ENCODE measurements around the gene PHF2. TPM values are rescaled to one million over a fixed set of nuclear protein-coding genes. Genes with fewer than 3 reads are reported as not detected.

PHF2 gene
- total RNA-seq, 1 donor from 2014 or later: 25.4 TPM

DNA sequence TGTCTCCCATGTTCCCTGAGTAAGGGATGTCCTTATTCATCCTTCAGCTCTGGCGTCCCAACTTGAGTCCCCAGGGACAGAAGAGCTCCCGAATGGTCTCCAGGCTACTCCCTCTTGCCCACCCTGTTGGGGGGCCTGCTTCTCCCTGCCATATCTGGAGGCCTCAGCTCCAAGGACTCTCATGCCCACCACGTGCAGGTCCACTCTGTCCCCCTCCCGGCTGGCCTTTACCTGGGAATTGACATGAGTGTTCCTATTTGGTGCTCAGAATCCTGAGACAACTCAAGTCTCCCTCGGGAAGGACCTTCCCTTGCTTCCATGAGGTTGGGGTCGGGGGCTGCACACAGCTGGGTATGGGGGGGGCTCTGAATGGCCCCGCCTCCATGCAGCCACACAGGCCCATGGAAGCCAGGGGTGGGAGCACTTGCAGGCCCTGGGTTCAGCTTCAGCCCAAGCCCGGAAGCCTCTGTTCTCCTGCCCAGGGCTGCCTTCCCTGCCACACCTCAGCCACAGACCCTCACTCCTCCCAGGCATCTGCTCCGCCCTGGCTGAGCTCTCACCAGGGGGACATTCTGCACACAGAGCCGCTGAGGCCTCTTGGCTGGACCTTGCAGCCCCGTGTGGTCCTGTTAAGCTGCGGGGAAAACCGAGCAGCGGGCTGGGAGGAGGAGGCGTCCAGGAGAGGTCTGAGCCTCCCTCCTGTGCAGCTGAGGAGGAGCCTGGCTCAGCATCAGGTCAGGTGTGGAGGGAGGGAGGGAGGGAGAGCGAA lies 121.9 kb downstream of the PHF2 start:
- ATAC-seq (ENCODE audit: poor library complexity) (no peak), DNase-seq (no peak)
- intact Hi-C loops (cut with DNase I): no loop called here

DNA sequence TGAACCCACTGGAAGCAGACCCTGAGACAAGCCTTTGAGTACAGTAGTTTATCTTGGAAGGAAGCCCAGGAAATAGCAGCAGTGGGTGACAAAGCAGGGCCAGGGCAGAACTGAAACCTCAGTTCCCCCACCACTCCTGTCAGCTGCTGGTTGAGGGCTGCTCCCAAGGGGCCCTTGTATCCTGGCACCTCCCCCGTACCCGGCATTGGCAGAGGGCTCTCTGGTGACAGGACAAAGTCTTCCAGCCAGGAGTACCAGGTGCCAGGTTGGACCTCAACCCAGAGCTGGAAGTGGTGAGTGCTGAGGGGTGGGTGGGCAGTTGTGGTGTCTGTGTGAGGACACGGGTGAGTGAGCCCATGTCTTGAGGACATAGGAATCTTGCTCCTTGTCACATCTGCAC lies 123.3 kb downstream of the PHF2 start:
- ATAC-seq (ENCODE audit: poor library complexity) (no peak), DNase-seq (no peak)
- intact Hi-C loops (cut with DNase I): no loop called here

DNA sequence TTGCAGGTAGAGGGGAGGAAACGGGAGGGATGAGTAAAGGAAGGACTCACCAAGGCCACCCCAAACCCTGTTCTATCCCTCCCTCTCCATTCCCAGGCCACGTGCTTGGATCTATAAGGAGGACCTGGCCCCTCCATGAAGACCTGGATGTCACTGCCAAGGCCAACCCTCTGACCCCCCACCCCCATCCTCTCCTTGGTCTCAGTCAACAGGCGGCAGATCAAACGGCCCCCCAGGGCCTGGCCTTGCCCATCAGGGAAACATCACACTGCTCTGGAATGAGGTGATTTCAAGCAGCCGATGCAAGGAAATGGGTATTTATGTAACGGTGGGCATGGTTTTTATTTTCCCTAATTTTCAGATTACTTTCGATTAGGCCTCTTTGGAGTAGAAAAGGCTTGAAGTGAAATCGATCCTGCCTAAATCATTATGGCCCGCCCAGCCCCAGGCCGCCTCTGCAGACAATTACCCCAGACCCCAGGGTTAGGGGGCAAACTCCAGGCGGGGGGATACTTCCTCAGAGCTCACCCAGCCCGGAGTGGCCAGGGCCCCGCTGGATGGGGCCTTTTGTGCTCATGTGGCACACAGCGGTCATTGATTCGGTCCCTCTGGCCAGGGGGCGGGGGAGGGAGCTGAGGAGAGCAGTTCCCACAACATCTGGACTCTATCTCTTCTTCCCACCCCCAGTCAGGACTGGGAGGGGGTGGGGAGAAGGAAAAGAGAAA lies 125.3 kb downstream of the PHF2 start:
- DNase-seq (no peak), ATAC-seq (ENCODE audit: poor library complexity) (no peak)
- intact Hi-C loops (cut with DNase I): no loop called here

DNA sequence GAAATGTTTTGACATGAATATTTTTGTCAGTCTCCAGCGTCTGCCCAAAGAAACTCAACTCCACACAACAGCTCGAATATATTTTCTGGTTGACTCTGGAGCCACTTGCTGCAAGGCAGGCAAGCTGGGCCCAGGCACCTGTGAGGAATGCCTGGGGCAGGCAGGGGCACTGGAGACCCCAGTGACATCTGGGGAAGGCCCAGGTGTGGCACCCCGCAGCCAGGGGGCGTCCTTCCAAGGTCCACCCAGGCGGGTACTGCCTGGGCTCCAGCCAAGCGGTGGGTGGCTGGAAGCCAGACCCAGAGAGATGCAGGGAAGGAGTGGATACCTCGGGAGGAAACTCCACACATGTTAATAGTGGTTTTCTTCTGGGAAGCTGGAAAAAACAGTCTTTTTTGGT lies 125.9 kb downstream of the PHF2 start:
- intact Hi-C loops (cut with DNase I): no loop called here
- DNase-seq (no peak), ATAC-seq (ENCODE audit: poor library complexity) (no peak)

DNA sequence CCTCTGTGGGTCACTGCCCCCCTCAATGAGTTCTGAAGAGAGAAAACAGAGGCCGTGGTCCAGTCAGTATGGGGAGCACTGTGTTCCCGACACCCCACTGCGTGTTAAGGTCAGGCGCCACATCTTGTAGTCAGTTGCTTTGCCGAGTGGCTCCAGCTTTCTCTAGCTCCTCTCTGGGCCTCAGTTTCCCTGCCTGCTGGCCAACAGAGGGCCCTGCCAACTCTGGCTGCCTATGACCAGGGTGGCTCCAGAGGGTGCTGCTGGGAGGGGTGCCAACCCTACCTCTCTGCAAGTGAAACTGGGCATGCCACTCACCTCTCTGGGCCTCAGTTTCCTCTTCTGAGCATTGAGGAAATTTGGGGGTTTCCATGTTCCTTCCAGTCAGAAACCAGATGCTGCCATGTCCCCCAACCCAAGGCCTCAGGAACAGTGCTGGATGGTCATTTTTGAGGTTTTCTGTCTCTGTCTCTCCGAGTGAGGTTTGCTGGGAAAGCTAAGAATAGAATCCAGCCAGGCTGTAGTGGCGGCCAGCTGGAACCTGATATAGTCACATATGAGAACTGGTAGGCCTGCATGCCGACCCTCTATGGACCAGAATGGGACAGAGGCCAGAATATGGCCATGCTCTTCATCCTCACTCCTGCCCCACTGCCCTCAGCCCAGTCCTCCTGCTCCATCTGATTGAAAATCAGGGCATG lies 132.1 kb downstream of the PHF2 start:
- DNase-seq (no peak), ATAC-seq (ENCODE audit: poor library complexity) (no peak)
- intact Hi-C loops (cut with DNase I): no loop called here

DNA sequence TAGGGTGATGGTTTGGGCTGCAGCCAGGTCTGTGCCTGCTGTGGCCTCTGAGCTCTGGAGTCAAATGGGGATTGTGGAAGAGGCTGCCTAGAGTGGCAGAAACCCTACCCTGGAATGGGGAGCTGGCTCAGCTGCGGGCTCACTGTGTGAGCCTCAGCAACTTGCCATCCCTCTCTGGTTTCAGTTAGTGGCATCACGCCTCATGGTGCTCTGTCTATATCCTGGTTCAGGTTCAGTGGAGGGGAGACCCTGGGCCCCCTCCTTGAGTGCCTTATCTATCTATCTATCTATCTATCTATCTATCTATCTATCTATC lies 132.6 kb downstream of the PHF2 start:
- DNase-seq (no peak), ATAC-seq (ENCODE audit: poor library complexity) (no peak)
- intact Hi-C loops (cut with DNase I): no loop called here

DNA sequence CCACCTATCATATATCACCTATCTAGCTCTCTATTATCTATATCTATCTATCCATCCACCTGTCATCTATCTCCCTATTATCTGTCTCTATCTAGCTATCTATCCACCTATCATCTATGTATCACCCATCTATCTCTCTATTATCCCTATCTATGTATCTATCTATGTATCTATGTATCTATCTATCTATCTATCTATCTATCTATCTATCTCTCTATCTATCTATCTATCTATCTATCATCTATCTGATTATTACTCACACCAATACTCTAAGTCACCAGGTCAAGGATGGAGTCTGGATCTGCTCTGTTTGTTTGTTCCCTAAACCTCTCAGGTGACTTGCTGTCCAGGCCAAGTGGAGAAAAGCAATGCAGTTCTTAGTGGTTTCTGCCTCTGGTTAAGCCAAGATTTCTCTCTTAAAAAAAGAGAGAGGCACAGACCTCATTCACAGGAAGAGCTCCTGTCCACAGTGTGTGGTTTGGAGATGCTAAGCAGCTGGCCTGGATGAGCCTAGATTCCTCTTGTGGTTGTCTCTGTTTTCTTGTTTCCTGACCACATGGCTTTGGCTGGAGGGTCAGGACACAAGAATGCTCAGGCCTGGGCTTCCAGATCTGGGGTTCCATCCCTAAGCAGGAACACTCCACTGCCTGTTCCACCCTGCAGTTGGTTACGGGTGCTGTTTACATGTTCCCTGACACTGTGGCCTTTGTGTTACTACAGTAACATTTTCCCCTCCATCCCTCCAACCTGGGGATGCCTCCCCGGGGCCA lies 133.4 kb downstream of the PHF2 start:
- no peak for ATAC-seq (ENCODE audit: poor library complexity)
- no peak for DNase-seq
- intact Hi-C loops (cut with DNase I): no loop called here

DNA sequence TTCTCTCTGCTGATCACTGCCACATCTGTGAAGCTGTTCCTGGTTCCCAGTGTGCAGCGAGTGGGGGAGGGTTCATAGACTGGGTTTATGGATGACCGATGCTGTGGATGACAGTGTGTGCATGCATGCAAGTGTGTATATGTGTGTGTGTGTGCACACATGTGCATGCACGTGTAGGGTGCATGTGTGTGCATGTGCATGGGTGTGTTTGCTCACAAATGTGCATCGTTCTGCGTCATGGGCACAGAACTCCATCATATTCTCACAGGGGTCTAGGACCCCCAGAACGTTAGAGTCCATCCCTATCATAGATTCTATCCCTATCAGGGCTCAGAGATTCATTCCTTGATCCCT lies 134.0 kb downstream of the PHF2 start:
- no peak for DNase-seq
- ATAC-seq (ENCODE audit: poor library complexity): no peak
- intact Hi-C loops (cut with DNase I): no loop called here

DNA sequence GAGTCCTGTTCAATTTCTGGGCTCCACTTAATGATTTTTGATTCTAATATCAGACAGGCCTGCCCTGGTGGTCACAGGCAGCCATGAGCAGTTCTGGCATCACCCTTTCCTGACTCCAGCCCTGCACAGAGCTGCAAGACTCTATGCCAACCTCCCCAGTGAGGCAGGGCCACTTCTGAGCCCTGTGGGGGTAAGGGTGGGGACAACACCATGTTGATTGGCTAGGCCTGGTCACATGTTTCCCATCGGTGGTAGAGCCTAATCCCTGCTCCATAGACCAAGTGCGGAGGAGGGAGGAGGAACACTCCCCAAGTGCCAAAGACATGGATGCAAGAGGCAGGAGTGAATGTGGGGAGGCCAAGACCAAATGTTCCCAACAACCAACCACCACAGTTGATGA lies 134.6 kb downstream of the PHF2 start:
- no peak for ATAC-seq (ENCODE audit: poor library complexity)
- no peak for DNase-seq
- intact Hi-C loops (cut with DNase I): no loop called here

DNA sequence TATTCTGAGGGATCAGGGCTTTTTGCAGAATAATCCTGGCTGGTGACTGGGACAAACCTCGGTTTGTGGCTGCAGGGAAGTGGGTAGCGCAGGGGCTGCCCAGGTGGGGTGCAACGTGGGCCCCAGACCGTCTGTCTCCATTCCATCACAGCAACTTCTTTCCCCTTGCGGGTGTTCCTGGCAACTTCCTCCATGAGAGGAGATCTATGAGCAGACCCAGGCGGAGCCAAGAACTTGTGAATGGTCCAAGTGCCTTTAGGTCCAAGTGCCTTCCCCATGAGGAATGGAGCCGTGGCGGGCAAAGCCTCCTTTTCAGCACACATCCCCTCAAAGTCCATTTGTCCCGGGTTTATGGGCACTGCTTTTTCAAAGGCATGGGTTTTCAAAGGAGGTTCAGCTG lies 136.5 kb downstream of the PHF2 start:
- DNase-seq (no peak), ATAC-seq (ENCODE audit: poor library complexity) (no peak)
- intact Hi-C loops (cut with DNase I): no loop called here

DNA sequence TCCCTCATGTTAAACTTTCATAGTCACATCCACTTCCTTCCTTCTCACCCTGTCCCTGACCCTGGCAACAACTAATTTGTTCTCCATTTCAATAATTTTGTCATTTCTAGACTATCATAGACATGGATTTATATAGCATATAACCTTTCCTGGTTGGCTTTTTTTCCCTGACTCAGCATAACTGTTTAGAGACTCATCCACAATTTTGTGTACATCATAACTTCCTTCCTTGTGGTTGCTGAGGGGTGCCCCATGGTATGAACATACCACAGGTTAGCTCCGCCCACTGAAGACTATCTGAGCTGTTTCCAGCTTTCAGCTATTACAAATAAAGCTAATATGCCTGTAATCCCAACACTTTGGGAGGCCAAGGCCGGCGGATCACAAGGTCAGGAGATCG lies 137.3 kb downstream of the PHF2 start:
- intact Hi-C loops (cut with DNase I): no loop called here

DNA sequence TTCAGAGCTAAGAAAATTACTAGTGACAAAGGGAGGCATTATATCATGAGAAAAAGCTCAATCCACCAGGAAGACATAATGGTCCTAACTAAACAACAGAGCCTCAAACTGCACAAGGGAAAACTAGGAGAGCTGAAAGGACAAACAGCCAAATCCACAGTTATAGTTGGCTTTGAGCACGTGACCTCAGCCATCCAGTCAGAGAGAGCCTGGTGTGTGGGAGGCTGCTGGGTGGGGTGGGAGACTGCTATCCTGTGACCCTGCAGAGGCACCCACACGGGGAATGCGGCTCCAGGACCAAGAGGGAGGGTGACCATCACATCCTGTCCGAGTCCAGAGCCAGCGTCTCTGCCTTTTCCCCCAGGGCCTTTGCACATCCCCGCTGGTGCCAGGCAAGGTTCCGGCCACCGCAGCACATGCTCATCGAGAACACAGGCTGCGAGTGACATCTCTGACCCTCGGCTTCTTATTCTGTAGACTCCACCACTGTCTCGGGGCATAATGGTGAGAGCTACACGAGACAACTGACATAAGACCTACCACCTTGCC lies 145.1 kb downstream of the PHF2 start:
- no peak for ATAC-seq (ENCODE audit: poor library complexity)
- intact Hi-C loops (cut with DNase I): no loop called here
- no peak for DNase-seq

More for the DNA sequence above, 137.3 kb downstream of the PHF2 start:
- ATAC-seq (ENCODE audit: poor library complexity) (no peak), DNase-seq (no peak)

DNA sequence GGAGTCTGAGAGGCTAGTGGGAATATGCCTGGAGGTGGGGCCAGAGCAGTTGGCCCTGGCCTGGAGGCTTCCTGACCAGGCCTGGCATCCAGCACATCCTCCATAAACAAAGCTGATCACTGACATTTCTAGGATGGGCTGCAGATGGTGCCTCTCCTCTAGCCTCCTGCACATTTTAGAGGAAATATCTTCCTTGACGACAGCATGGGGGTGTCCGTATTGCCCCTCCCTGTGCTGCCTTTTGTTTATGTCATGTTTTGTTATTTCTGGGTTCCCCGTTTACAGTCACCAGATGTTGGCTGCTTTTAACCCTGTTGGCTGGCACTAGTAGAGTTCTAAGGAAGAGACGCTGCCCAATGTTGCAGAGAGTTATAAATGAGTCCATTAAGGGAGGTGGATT lies 148.5 kb downstream of the PHF2 start:
- intact Hi-C loops (cut with DNase I): no loop called here
- DNase-seq (no peak), ATAC-seq (ENCODE audit: poor library complexity) (no peak)

DNA sequence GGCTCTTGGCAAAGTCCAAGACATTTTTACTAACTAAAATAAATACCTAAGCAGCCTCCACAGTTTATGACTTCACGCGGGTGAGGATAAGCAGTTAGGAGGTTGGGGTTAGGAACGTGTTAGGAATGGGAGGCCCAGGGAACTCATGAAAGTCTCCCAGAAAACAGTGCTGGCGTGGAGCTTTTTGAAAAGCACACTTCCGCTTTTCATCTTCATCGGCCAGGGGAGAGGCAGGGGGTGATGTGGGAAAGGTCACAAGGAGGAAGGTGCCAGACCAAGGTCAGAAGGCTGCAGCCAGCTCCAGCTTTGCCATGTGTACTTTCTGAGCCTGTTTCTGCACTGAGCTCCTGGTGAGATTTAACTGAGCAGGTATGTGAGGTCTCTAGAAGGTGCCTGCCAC lies 149.0 kb downstream of the PHF2 start:
- no peak for DNase-seq
- intact Hi-C loops (cut with DNase I): no loop called here
- ATAC-seq (ENCODE audit: poor library complexity): no peak

DNA sequence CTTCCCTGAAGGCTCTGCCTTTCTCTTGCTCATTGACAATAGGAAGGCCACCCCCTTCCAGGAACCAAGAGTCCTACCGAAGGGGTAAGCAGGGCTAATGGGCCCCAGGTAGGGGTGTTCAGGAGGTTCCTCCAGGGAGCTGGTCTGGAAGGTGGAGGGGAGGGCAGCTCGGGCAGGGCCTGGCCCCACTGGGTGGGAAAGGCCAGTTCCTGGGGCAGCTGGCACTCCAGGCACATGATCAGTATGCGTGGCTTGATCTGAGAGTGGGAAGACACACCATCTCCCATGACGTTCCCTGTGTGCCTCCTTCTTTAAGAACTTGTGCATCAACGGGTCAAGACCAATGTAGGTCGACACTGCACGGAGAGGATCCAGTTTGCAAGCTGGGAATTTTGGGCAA lies 149.8 kb downstream of the PHF2 start:
- DNase-seq (no peak), ATAC-seq (ENCODE audit: poor library complexity) (no peak)
- intact Hi-C loops (cut with DNase I): no loop called here

Data from Right ventricle myocardium superior (tissue), 1 donor.